OCI-LY3 (cell line): ENCODE measurements around the gene IRS2.

Experiments
- H2AFZ ChIP-seq: fragments of 200-600, 300-600 bp; shearing (Covaris generic); 2 replicates; pipeline ENCODE4 v1.6.0; 2014; ENCODE audit warnings: antibody characterized with exemption, low read depth, low read length
- H3K27ac ChIP-seq: fragments of 200-600, 300-600 bp; sonication (generic); 2 replicates; pipeline ENCODE4 v1.5.1; 2014; ENCODE audit warnings: mild to moderate bottlenecking, low read length, moderate library complexity, mixed read lengths
- H3K27me3 ChIP-seq: fragments of 200-600, 300-600 bp; sonication (generic); 2 replicates; pipeline ENCODE4 v1.6.1; 2014; ENCODE audit warnings: low read depth, low read length, mixed read lengths
- H3K36me3 ChIP-seq: fragments of 200-600, 300-600 bp; sonication (generic); replicated peaks from 2 replicates; pipeline ENCODE3; 2014; ENCODE audit warnings: low read depth, low read length, mixed read lengths
- H3K4me1 ChIP-seq: fragments of 300-600, 200-600 bp; sonication (generic); 2 replicates; pipeline ENCODE4 v1.6.1; 2014; ENCODE audit warnings: low read length, mixed read lengths
- H3K4me2 ChIP-seq: fragments of 200-600, 300-600 bp; sonication (generic); 2 replicates; pipeline ENCODE4 v1.6.1; 2014; ENCODE audit warnings: low read length, mixed read lengths
- H3K4me3 ChIP-seq: fragments of 300-600, 200-600 bp; sonication (generic); 2 replicates; pipeline ENCODE4 v1.5.1; 2014; ENCODE audit warnings: antibody characterized with exemption, mild to moderate bottlenecking, low read length, moderate library complexity
- H3K79me2 ChIP-seq: fragments of 300-600, 200-600 bp; shearing (Covaris generic); 2 replicates; pipeline ENCODE4 v1.6.1; 2014; ENCODE audit warnings: mild to moderate bottlenecking, low read length, mixed read lengths
- H3K9ac ChIP-seq: fragments of 300-600, 200-600 bp; shearing (Covaris generic); 2 replicates; pipeline ENCODE4 v1.6.0; 2014; ENCODE audit warnings: mild to moderate bottlenecking, low read length, moderate library complexity
- H3K9me3 ChIP-seq: fragments of 200-600, 300-600 bp; shearing (Covaris generic); 2 replicates; pipeline ENCODE4 v1.6.1; 2014; ENCODE audit warnings: low read length, mixed read lengths; ENCODE audit not compliant: insufficient read depth
- H4K20me1 ChIP-seq: fragments of 200-600, 300-600 bp; sonication (generic); 2 replicates; pipeline ENCODE4 v1.6.1; 2016; ENCODE audit warnings: low read length, mixed read lengths; ENCODE audit not compliant: insufficient read depth
- EZH2phosphoT487 ChIP-seq: fragments of 200-600 bp; shearing (Covaris generic); IDR thresholded peaks from 2 replicates; pipeline ENCODE4 v1.6.1; 2018; ENCODE audit warnings: antibody characterized with exemption, mixed run types, low read depth
- TF ChIP-seq, protein P1 (sequence below): fragments of 200-600, 300-600 bp; sonication (generic); IDR thresholded peaks from 2 replicates; pipeline ENCODE4 v1.5.1; 2014; ENCODE audit warnings: antibody characterized with exemption, low read length, low read depth

The IRS2 gene

DNA sequence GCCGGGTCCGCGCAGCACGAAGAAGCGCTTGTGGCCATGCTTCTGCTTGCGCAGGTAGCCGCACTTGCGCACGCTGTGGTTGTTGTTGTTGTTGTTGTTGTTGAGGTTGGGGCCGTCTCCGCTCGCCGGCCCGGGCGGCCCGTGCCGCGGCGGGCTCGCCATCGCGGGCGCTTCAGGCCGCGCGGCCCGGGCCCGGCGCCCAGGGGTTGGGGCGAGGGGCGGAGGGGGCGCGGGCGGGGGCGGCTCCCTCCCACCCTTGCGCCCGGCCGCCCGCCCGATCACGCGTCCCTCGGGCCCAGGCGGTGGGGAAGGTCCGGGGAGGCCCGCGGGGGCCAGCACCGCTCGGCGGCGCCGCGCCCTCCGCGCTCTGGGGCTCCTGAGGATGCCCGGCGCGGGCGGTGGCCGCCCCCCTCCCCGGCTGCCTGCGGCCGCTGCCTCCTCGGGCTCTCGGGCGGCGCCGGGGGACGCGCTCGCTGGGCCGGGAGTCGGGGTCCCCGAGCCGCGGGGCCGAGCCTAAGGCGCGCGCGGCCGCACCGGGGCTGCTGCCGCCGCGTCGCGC lies 412 bp downstream of the IRS2 start:
- Histone ChIP-seq H3K27ac (no peak overlapping the region), H3K9ac (no peak overlapping the region), H3K36me3 (no peaks in the 10 kb centered on the region), H3K27me3 (peaks cover 10% of the 10 kb centered on the region; the same call in 1 of the 2 replicates), H3K4me3 (0 out of 2 replicates have a peak overlapping the region, but pooled peaks have one; percentile 38), H3K79me2 (no peaks in the 10 kb centered on the region), H2AFZ (no peak overlapping the region), H3K4me2 (no peak overlapping the region), H4K20me1 (no peaks in the 10 kb centered on the region), H3K9me3 (no peaks in the 10 kb centered on the region), H3K4me1 (no peaks in the 10 kb centered on the region)
- no peak for TF ChIP-seq EZH2phosphoT487
- TF ChIP-seq, protein P1, sequence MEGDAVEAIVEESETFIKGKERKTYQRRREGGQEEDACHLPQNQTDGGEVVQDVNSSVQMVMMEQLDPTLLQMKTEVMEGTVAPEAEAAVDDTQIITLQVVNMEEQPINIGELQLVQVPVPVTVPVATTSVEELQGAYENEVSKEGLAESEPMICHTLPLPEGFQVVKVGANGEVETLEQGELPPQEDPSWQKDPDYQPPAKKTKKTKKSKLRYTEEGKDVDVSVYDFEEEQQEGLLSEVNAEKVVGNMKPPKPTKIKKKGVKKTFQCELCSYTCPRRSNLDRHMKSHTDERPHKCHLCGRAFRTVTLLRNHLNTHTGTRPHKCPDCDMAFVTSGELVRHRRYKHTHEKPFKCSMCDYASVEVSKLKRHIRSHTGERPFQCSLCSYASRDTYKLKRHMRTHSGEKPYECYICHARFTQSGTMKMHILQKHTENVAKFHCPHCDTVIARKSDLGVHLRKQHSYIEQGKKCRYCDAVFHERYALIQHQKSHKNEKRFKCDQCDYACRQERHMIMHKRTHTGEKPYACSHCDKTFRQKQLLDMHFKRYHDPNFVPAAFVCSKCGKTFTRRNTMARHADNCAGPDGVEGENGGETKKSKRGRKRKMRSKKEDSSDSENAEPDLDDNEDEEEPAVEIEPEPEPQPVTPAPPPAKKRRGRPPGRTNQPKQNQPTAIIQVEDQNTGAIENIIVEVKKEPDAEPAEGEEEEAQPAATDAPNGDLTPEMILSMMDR = no peak

DNA sequence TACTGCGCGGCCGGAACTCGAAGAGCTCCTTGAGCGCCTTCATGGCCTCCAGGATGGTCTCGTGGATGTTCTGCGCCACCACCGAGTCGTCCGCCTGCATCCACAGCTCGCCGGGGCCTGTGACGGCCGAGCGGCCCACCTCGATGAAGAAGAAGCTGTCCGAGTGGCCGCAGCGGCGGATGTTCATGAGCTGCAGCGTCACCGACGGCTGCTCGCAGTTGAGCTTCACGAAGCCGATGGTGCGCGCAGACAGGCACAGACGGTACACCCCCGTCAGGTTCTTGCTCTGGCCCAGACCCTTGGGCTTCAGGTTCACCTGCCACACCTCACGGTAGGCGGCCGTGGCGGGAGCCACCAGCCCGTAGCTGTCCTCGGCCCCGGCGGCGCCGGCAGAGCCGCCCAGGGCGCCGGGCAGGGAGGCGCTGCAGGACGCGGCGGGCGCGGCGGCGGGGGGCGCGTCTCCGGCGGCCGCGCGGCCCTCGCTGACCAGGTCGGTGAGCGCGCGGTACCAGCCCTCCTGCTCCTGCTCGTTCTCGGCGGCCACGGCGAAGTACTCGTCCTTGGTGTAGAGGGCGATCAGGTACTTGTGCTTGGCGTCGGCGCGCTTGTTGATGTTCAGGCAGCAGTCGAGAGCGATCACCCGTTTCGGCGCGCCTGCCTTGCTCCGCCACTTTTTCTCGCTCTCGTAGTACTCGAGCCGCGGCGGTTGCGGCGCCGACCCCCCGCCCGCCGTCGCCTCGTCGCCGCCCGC lies 1.1 kb downstream of the IRS2 start:
- Histone ChIP-seq H3K9ac (no peak overlapping the region), H4K20me1 (no peaks in the 10 kb centered on the region), H3K9me3 (no peaks in the 10 kb centered on the region), H3K4me3 (no peak overlapping the region), H3K79me2 (no peaks in the 10 kb centered on the region), H3K4me1 (no peaks in the 10 kb centered on the region), H3K4me2 (no peak overlapping the region), H2AFZ (no peak overlapping the region), H3K27me3 (0 out of 2 replicates have a peak, but pooled peaks cover 10% of the 10 kb centered on the region), H3K36me3 (no peaks in the 10 kb centered on the region), H3K27ac (no peak overlapping the region)
- TF ChIP-seq, protein P1 = no peak
- no peak for TF ChIP-seq EZH2phosphoT487

DNA sequence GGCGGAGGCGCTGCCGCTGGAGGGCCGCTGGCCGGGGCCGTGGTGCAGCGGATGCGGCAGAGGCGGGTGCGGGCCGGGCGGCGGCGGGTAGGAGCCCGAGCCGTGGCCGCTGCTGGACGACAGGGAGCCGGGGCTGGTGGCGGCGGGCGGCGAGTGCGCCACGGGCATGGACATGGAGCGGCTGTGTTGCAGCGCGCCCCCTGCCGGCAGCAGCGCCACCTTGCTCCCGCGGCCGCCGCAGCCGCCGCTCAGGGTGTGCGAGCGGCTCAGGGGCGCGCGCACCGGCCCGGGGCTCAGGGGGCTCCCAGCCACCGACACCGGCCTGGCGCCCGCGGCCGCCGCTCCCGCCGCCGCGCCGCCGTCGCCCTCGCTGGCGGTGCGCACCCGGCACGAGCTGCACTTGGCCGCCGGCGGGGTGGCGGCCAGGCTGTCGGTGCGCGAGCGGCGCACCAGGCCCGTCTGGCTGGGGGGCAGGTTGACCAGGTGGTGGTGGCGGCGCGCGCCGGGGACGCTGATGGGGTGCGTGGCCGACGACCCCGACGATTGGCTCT lies 1.7 kb downstream of the IRS2 start:
- TF ChIP-seq, protein P1 = no peak
- no peak for TF ChIP-seq EZH2phosphoT487
- Histone ChIP-seq H3K4me3 (no peak overlapping the region), H3K4me2 (no peak overlapping the region), H3K36me3 (no peaks in the 10 kb centered on the region), H3K9me3 (no peaks in the 10 kb centered on the region), H3K79me2 (no peaks in the 10 kb centered on the region), H3K27ac (no peak overlapping the region), H3K27me3 (0 out of 2 replicates have a peak, but pooled peaks cover 8% of the 10 kb centered on the region), H3K4me1 (no peaks in the 10 kb centered on the region), H2AFZ (no peak overlapping the region), H4K20me1 (no peaks in the 10 kb centered on the region), H3K9ac (no peak overlapping the region)

DNA sequence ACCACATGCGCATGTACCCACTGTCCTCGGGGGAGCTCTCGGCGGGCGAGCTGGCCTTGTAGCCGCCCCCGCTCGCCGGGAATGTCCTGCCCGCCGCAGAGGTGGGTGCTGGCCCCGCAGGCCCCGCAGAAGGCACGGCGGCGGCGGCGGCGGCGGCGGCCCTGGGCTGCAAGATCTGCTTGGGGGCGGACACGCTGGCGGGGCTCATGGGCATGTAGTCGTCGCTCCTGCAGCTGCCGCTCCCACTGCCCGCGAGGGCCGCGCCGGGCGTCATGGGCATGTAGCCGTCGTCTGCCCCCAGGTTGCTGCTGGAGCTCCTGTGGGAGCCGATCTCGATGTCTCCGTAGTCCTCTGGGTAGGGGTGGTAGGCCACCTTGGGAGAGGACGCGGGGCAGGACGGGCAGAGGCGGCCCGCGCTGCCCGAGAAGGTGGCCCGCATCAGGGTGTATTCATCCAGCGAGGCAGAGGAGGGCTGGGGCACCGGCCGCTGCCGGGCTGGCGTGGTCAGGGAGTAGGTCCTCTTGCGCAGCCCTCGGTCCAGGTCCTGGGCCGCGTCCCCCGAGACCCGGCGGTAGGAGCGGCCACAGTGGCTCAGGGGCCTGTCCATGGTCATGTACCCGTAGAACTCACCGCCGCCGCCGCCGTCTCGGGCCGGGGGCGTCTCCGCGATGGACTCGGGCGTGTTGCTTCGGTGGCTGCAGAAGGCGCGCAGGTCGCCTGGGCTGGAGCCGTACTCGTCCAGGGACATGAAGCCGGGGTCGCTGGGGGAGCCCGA lies 2.4 kb downstream of the IRS2 start:
- Histone ChIP-seq H2AFZ (no peak overlapping the region), H3K4me2 (no peak overlapping the region), H3K27ac (no peak overlapping the region), H3K27me3 (0 out of 2 replicates have a peak, but pooled peaks cover 3% of the 10 kb centered on the region), H3K9me3 (no peaks in the 10 kb centered on the region), H3K36me3 (no peaks in the 10 kb centered on the region), H3K4me1 (no peaks in the 10 kb centered on the region), H3K9ac (no peak overlapping the region), H3K4me3 (no peak overlapping the region), H4K20me1 (no peaks in the 10 kb centered on the region), H3K79me2 (no peaks in the 10 kb centered on the region)
- TF ChIP-seq EZH2phosphoT487 = no peak
- TF ChIP-seq, protein P1 = no peak
